HL-60 (cell line): ENCODE results near the gene C4B.
"Not testable (repeated sequence)": the region's sequence is repeated elsewhere in the genome, so short reads cannot be mapped to it uniquely, and the experiment has no call there.

ENCODE experiments used
- SPI1 ChIP-seq: IDR thresholded peaks from 2 replicates; pipeline ENCODE4 v1.6.1; 2012; ENCODE audit warnings: low read depth, mild to moderate bottlenecking, borderline replicate concordance
- TF ChIP-seq, protein P1 (sequence below): IDR thresholded peaks from one replicate; pipeline ENCODE4 v1.5.1; 2011; ENCODE audit warnings: low read length, control low read depth, inconsistent platforms; ENCODE audit not compliant: insufficient read depth

DNA sequence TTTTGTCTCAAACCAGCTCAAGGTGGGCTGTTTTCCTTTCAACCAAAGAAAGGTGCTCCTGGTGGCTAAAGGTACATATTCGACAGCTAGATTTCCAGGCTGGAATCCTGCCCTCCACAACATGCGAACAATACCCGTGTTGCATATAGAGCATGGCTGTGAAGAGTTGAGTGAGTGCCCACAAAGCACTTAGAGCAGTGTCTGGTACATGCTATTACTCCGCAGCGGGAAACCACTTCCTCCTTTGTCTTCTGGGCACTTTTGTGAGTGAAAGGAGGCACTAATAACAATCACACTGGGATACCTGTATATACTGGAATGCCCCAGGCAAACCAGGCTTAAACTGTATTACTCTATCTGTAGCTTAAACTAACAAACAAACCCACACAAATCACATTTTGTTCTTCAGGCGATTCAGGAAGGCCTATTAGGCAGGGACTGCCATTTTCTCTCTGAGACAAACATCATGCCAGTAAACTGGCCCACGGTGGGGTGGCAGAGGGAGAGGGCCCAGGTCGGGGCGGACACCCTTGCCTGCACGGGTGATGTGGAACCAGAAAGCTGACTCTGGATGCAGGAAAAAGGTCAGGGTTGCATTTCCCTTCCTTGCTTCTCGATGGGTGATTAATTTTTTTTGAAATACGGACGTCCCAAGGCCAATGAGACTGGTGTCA is 9.6 kb upstream of the C4B start:
- TF ChIP-seq, protein P1, sequence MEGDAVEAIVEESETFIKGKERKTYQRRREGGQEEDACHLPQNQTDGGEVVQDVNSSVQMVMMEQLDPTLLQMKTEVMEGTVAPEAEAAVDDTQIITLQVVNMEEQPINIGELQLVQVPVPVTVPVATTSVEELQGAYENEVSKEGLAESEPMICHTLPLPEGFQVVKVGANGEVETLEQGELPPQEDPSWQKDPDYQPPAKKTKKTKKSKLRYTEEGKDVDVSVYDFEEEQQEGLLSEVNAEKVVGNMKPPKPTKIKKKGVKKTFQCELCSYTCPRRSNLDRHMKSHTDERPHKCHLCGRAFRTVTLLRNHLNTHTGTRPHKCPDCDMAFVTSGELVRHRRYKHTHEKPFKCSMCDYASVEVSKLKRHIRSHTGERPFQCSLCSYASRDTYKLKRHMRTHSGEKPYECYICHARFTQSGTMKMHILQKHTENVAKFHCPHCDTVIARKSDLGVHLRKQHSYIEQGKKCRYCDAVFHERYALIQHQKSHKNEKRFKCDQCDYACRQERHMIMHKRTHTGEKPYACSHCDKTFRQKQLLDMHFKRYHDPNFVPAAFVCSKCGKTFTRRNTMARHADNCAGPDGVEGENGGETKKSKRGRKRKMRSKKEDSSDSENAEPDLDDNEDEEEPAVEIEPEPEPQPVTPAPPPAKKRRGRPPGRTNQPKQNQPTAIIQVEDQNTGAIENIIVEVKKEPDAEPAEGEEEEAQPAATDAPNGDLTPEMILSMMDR = not testable (repeated sequence)
- not testable (repeated sequence) for TF ChIP-seq SPI1
